Limb (tissue), 2 donors: ENCODE measurements around the gene NIT2.
A peak's percentile ranks its signal among the peaks of the same experiment; 100 is the strongest.

Experiments
- DNase-seq, 2 donors: peaks; one replicate each; pipeline ENCODE4 v3.0.0-alpha.2; 2016; ENCODE audit errors: extremely low spot score in 2 of 2

The NIT2 gene

GRCh38 chr3:100395679-100396431 is 61.3 kb downstream of the NIT2 start:
- DNase-seq: no peak

DNA sequence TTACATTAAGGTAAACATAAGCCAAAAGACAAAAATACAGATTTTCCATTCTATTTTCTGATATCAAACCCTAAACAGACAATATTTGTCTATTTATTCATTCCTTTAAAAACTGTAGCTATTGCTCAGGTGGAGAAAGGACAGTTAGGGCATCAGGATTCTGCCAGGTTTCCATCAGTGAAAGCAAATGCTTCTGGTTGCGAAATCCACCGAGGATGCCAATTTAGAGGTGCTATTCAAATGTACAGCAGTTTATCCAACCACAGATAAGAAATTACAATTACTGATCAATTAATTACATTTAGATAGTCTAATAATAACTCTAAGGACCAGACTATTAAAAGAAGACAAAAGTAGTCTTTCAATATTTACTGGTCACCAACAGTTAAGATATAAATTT is 62.4 kb downstream of the NIT2 start:
- no peak for DNase-seq

DNA sequence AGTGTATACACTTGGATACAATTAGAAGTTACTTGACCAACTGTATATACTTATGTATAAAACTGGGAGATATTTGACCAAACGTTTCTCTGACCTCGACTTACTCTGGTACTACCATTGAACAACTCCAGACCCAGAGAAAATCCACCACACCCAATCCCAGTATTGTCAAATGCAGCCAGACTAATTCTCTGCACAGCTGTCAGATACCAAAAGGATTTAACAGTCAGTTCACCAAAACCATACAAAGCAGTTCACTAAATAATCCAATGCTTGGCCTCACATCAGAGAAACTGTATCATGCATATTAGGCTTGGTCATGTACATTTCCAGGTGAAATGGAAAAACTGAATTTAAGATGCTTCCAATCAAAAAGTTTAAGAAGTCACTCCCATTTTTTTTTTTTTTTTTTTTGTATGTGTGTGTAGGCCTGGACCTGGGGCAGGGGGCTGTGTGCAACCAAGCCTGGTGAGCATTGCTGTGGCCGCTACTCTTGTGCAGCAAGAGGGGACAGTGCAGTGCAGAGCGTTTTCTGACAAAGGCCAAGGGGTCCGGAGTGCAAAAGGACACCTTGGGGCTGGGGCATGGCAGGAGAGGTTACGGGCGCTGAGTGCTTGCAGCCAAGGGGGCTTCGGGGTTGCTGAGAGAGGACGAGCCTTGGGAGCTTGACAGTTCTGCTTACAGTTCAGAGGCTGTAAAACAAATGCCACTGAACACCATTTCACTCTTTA is 64.9 kb downstream of the NIT2 start:
- DNase-seq: no peak

GRCh38 chr3:100400419-100400779 is 65.8 kb downstream of the NIT2 start:
- DNase-seq: no peak

- peak; percentile 96 to 98 for DNase-seq
These were observed 66.5 kb downstream of the NIT2 start, which contains the start of the genes LNP1 and TOMM70 for GRCh38 chr3:100400780-100401673. LNP1 (plus strand) TSS chr3:100401539; CDS start chr3:100429730, 28,191 bp downstream. TOMM70 (minus strand) TSS chr3:100401089; CDS start chr3:100400949, 140 bp downstream.

GRCh38 chr3:100401674-100402041 is 67.1 kb downstream of the NIT2 start:
- DNase-seq: peak in 1 of 2 donors; percentile 60

GRCh38 chr3:100402256-100402655 is 67.7 kb downstream of the NIT2 start:
- peak in 1 of 2 donors; percentile 68 for DNase-seq

- no peak for DNase-seq
These were observed 68.3 kb downstream of the NIT2 start for GRCh38 chr3:100402891-100403290.

DNA sequence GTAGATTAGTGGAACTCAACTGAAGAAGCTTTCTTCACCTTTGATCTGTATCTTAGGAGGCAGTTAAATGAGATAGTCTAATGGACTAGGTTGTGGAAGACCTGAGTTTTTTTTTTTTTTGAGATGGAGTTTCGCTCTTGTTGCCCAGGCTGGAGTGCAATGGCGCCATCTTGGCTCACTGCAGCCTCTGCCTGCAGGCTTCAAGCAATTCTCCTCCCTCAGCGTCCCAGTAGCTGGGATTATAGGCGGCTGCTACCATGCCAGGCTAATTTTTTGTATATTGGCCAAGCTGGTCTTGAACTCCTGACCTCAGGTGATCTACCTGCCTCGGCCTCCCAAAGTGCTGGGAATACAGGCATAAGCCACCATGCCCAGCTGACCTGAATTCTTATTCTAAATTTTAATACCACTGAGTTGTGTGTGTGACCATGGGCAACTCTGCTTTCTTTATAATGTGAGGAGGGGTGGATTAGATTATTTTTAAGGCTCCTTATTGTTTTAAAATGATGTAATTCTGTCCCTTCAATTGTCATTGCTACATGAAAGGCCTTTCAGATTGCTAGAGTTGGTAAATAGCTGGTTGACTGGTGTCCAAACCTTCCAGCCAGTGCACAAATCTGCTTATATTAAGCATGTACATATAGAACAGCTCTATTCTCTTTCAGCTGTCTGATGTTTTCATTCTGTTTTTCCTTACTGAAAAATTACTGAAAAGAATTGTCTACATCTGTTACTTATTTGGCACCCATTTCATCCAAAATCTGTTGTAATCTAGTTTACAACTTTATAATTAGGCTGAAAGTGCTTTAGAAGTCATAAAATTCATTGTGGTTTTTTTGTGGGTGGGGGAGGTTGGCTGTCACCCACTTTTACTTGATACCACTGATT is 69.0 kb downstream of the NIT2 start:
- DNase-seq: no peak

GRCh38 chr3:100404250-100404548 is 69.6 kb downstream of the NIT2 start:
- DNase-seq: no peak

DNA sequence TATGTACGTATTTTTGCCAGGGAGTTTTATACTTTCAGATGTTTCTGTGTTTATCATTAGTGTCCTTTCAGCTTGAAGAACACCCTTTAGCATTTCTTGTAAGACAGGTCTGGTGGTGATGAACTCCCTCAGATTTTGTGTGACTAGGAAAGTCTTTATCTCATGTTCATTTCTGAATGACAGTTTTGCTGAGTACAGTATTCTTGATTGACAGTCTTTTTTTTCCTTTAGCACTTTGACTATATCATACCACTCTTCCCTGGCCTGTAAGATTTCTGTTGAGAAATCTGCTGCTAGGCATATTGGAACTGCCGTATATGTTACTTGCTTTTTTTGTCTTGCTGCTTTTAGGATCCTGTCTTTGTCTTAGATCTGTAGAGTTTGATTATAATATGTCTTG is 72.6 kb downstream of the NIT2 start:
- DNase-seq: no peak

DNA sequence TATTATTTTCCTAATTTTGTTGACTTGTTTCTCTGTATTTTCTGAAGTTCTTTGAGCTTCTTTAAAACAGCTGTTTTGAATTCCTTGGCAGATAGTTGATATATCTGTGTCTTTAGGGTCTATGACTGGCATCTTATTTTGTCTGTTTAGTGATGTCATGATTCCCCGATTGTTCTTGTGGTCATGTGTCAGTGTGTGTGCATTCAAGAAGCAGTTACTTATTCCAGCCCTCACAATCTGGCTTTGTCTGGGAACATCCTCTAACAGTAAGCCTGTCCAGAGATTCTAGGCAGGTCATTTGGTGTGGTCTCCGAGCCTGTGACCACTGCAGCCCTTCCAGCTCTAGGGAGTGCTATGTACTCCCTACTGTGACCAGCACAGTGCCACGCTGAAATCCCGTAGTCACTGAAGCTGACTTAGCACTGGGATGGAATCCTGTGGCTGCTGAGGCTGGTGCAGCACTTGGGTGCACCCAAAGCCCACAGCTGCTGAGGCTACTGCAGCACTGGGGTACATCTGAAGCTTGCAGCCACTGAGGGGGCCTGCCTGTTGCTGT is 73.5 kb downstream of the NIT2 start:
- no peak for DNase-seq
